Activated gamma-delta T cell treated with Interleukin-2 at 50 U/mL for 16 hours (primary cell): ENCODE data around the gene ACBD5.
A peak's percentile ranks its signal among the peaks of the same experiment; 100 is the strongest.
"Not testable (repeated sequence)": the region's sequence is repeated elsewhere in the genome, so short reads cannot be mapped to it uniquely, and the experiment has no call there.

Experiments used
- DNase-seq: peaks from one replicate; pipeline ENCODE4 v3.0.0-alpha.2; 2020

Gene ACBD5, protein sequence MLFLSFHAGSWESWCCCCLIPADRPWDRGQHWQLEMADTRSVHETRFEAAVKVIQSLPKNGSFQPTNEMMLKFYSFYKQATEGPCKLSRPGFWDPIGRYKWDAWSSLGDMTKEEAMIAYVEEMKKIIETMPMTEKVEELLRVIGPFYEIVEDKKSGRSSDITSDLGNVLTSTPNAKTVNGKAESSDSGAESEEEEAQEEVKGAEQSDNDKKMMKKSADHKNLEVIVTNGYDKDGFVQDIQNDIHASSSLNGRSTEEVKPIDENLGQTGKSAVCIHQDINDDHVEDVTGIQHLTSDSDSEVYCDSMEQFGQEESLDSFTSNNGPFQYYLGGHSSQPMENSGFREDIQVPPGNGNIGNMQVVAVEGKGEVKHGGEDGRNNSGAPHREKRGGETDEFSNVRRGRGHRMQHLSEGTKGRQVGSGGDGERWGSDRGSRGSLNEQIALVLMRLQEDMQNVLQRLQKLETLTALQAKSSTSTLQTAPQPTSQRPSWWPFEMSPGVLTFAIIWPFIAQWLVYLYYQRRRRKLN

DNA sequence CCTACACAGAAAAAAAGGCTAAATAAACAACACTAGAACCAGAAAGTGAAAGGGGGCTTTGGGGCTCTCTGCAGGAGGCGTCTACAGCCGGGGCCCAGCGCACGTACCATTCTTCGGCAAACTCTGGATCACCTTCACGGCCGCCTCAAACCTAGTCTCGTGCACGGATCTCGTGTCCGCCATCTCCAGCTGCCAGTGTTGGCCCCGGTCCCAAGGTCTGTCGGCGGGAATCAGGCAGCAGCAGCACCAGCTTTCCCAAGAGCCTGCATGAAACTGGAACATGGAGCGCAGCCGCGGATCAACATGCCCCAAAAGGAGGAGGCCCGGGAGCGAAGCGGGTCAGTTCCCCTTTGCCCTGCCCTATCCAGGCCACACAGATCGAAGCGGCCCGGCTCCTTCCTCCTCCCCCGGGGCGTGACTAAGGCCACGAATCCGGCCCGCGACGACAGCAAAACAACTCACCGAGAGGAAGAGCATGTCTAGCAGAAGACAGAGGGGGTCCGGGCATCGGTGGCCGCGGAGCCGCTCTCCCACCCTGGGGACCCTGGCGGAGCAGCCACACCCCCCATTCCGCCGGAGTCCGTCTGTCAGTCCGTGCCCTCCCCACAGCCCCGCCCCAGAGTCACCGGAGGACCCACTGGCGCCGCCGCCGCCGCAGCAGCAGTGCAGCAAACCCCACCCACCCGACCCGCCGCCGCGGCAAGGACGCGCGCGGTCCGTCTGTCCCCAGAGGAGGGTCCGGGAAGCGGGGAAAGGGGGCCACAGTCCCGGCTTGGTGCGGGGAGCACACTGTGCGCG lies at the start of gene ACBD5:
Gene ACBD5 (minus strand): TSS at position 586 of the 798 bp plus-strand sequence. CDS start 109 bp downstream, at position 477.
- DNase-seq, result peak; percentile 69

DNA sequence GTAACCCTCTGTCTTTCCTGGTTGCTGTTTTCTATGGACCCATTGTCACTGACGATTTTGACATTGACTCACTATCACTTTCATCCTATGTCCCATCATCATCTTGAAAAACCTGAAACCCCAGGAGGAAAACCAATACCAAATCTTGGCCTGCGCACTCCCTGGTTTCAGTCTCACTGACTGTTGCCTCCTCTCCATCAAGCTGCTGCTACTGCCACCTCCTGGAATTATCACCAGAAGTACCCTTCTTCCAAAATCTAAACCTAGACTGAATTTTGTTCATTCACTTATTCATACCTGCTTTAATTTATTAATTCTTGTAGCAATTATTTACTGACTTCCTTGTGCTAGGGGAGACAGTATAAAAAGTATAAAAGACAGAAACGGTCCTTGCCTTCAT lies 44.5 kb upstream of the ACBD5 start:
- DNase-seq, result peak; percentile 13

DNA sequence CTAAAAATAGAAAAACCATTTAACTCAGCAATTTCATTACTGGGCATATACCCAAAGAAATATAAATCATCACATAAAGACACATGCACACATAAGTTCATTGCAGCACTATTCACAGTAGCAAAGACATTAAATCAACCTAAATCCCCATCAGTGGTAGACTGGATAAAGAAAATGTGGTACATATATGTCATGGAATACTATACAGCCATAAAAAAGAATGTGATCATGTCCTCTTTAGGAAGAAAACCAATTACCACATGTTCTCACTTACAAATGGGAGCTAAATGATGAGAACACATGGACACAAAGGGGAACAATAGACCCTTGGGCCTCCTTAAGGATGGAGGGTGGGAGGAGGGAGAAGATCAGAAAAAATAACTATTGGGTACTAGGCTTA lies 36.0 kb upstream of the ACBD5 start:
- DNase-seq, result no peak

DNA sequence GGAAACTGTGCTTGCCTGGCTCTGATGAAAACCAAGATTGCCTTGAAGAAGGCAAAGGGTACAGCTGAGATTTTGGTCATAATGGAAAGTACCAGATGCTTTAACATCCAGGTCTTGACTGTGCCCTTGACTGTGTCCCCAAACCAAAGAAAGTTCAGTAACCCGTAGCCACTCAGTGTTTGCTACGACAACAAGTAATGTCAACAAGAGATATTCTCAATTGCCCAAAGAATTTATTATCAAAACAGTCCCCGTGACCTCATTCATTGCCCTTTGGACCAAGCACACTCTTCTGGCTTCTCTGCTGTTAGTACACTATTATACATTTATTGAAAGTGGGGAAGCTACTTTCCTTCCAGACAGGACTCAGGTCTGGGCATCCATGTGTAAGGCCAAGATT lies 25.4 kb upstream of the ACBD5 start:
- not testable (repeated sequence) for DNase-seq

DNA sequence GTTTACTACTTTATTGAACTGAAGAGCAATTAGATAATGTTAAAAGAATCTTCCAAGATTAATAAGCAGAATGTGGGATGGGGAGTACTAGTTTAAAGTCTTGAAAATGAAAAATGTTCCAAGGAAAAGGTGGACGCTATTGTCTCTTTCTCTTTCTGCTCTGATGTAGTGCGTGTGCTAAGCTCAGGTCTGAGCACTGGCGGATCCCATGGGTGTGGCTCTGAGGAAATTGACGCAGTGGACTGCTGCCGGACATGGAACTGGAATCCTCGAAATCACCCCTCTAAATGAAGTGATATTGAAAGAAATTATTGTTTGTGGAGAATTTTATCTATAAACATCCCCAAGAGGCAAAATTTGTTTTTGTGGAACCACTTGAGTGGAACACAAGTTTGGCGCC lies 22.2 kb upstream of the ACBD5 start:
- not testable (repeated sequence) for DNase-seq

DNA sequence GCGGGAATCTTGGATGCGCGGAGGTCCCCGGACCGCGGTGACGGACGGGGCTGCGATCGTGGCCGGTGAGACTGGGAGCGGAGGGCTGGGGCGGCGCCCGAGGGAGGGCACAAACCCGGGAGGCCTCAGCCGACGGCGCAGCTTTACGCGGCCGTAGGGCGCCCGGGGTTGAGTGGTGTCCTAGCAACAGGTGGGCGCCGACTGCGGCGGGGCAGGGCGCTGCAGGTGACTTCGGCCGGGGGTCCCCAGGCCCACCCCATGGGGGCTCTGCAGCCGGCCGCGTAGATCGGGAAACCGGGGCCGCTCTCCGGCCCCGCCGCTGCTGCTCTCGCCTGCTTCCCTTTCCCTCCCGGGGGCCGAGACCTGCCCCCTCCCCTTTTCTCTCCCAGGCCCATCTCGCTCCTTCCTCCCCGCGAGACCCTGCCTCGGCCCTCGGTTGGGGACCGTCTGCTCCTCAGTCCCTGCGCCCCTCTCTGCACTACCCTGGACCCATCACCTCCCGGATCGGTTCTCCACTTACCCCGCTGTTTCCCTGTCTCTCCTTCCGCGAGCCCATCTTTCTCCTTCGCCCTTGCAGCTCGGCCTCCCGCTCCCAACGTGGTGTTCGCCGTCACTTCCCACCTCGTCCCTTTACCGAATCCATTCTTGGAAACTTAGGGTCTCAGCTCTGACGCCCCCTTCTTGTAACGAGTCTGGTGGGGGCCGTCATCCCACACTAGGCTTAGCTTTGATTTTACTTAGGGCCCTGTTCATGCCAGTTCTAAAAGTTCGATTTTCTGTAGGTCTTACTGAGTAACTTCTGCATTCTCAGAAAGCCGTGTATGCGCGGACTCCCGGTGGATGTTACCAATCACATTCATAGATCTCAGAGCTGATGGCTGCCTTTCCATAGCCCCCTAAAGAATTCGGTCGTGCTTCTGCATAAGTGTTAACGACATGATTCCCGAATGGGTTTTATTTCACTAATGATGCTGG lies 18.5 kb upstream of the ACBD5 start:
- DNase-seq, result peak; percentile 22

DNA sequence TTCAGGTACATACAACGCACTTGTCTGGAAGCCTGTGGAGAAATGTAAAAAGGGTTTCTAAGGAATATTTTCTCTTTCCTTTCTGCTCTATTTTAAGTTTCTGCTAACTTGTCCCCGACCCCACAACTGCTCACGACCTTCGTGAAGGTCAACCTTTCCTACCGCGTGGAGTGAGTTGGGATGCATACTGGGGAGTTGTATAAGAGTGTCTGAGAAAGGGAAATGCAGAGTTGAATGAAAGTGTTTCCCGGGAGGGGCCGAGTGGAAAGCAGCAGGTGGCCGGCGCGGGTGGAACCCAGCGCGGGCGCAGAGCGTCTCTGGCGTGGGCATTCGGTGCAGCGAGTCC lies 17.9 kb upstream of the ACBD5 start:
- no peak for DNase-seq

DNA sequence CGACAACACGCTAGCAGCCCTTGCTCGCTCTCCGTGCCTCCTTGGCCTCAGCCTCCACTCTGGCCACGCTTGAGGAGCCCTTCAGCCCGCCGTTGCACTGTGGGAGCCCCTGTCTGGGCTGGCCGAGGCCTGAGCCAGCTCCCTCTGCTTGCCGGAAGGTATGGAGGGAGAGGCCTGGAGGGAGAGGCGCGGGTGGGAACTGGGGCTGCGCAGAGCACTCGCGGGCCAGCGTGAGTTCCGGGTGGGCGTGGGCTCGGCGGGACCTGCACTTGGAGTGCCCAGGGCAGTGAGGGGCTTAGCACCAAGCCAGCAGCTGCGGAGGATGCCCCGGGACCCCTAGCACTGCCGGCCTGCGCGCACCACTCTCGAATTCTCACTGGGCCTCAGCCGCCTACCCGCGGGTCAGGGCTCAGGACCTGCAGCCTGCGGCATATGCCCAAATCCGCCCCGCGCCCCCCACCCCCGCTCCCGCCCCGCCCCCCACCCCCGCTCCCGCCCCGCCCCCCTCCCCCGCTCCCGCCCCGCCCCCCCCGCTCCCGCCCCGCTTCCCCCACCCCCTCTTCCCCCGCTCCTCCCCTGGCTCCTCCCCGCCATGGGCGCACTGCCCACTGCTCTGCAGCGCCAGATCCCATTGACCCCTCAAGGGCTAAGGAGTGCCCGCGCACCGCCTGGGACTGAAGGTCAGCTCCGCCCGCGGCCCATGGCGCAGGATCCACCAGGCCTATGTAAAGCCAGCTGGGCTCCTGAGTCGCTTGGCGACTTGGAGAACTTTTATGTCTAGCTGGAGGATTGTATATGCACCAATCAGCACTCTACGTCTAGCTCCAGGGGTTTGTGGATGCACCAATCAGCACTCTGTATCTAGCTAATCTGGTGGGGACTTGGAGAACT lies 15.9 kb upstream of the ACBD5 start:
- DNase-seq, result no peak

DNA sequence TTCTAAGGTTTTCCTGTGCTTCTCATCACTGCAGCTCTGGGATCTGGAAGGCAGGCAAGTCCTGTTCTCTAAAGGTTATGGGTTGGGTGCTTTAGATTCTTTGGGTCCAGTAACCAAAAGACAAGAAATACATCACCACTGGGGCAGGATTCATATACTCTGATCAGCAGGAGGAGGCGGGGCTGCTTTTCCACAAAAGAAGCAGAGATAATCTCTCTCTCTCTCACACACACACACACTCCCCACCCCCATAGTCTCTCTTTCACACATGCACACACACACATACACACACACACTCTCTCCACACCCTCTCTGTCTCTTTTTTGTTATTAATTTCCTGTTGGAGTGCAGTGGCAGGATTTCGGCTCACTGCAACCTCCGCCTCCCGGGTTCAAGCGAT lies 13.0 kb upstream of the ACBD5 start:
- DNase-seq, result no peak

DNA sequence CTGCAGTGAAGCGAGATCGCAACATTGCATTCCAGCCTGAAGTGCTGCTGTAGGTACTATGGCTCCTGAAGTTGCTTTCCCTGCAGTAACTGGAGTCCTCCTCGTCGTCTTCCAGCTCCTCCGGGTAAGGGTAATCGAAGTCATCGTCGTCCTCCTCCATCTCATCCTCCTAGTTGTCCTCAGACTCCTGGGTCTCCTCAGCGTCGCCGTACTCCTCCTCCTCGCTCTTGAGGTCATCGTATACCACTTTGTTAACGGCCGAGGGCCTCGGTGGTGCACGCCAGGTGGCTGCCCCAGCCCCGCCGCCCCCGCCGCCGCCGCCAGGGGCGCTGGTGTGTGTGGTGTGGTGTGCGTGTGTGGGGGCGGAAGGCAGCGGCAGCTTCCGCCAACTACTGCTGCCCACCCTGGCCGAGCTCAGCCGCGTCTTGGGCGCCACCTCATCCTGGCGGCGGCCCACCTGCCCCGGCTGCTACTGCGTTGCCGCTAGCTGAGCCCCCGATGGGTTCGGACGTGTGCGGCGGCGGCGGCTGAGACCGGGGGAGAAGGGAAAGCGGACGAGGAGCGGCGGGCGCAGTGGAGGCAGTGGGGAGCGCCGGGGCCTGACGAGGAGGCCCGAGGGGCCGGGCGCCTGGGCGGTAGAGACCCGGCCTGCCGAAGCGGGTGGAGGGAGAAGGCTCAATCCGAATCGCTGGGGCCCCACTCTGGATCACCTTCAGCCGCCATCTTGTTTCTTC lies 11.8 kb upstream of the ACBD5 start:
- peak; percentile 82 for DNase-seq

DNA sequence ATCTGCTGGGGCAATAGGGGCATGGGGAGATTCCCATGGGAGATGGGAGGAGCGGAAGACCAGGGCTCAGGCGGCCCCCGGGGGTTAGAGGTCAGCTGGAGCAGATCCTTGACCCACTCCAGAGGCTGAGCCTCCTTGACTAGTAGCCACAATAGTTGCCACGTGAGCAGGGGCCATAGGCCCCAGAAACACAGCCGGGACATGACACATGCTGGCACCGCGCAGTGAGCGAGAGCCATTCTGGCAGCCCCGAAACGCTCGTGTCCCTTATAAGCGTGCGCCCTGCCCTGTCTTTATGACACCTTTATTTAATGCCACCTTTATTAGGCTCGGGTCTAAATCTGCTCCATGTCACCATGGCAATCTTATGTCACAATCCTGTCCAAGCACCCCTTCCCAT lies 11.0 kb upstream of the ACBD5 start:
- DNase-seq, result no peak

DNA sequence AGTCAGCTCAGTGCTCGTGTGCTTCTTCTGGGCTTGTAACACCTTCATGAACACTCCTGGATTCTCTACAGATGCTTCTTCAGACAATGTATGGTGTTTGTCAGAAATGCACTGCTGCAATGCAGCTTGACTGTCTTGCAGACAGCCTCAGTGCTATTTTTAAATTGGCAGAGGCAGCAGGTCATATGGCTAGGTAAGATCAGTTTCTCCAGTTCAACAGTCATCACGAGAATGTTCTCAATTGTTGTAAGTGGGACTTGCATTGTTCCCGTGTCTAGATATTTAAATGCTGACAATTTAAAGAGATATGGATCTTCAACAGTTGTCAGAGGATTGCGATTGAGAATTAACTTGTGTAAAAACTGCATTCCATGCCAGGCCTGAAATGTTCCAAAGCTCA lies 7.6 kb upstream of the ACBD5 start:
- no peak for DNase-seq

DNA sequence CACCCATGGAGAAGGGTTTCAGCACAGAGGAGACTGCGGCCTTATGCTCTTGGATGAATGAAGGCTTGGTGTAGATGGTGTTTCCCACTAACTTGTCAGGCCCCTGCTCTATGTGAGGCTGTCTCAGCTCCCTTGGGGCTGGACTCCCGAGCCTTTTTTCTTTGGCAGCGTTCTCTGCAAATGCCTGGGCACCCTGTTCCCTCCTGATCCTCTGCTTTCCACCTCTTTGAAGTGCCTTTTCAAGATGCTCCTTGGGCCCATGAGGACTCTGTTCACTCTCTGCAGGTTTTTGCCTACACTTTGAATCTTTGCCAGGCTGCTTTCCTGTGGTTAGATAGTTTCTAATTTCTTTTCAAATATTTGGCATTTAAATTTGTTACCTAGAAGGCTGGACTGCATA lies 6.8 kb upstream of the ACBD5 start:
- DNase-seq, result no peak

DNA sequence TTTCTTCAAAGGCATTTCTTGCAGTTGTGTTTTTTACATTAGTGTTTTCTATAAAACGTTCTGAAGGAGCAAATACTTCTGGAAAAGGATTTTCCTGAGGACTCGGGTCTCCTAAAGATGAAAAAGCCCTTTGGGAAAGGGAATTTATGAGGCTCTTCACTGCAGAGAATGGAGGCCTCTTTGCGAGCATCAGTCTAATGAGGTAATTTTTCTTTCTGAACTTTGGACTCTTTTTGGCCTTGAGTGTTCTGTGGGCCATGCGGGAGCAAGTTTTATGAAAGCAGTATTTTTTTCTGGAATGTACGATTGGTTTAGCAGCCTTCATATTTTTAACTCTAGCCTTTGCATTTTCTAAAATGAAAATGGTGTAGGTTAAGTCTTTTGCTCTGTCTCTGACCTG lies 6.4 kb upstream of the ACBD5 start:
- DNase-seq, result no peak

DNA sequence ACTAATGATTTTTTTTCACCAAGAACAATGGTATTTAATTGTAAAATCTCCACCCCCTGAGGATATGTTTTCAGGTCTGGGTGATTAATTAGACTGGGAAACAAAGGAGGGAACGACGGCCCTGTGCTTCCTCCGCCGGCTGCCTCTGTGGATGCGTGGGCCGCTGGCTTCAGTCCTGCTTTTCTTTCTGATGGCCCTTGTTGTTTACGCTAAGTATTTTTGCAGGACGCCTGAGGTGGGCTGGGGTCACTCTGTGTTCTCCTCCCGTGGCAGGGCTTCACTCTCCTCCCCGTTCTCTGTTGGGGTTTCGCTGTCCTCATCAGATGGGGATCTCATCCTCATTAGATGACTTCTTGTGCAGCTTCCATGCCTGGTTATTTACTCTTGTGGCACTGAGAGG lies 5.2 kb upstream of the ACBD5 start:
- DNase-seq, result no peak

DNA sequence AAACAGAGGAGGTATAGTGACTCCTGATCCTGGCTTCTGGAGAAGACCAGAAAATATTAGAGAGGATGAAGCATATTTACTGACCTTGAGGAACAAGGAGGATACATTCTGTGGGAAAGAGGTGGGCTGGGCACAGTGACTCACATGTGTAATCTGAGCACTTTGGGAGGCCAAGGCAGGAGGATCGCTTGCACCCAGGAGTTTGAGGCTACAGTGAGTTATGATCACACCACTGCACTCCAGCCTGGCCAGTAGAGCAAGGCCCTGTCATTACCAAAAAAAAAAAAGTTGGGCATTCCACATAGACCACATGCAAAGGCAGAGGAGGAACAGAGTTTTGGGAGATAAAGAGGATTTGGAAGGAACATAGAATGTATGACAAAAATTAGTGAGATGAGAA lies 4.4 kb upstream of the ACBD5 start:
- DNase-seq, result no peak

DNA sequence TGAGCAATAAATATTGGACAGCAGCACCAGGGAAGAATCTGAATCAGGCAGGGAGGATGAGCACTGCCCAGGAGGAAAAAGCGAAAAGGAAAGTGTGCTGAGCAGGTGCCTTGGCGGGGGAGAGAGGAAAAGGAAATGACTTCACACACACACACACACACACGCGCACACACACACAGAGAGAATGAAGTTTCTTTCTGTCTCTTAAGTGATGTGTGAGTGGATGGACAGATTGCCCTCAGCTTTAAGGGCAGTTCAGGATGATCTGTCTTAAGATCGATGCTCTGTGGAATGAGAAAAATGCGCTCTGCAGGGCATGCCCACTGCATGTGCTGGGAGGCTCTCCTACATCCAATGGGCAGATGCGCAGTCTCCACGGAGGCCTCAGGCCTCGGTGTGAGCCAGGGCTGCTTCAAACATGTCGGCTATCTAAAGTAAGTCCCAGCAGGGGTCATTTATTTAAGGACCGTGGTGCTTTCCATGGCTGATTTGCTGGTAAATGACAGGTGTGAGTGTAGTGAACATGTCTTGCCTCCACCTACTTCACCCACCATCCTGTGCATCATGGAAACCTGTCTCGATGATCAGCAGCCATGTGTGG lies 2.5 kb upstream of the ACBD5 start:
- DNase-seq, result peak; percentile 52

DNA sequence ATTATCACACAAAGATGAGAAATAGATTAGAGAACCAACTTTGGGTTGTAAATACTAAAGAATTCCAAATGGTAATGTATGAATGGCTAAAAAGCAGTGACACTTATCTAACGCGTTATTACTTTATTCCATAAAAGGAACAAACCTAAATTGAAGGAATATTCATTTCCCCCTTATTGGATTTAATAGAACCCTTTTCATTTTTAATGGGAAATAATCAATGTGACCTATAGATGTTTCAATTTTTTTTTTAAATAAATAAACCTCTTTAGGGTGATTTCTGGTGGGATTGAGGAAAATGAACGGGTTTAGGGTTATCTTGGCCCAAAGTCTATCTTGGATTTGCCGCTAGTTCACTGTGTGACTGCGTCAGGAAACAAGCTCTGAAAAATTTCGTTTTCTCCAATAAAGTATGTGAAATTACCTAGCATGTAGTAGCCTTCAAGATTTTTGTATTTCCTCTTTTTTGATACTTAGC lies 1.9 kb upstream of the ACBD5 start:
- no peak for DNase-seq

DNA sequence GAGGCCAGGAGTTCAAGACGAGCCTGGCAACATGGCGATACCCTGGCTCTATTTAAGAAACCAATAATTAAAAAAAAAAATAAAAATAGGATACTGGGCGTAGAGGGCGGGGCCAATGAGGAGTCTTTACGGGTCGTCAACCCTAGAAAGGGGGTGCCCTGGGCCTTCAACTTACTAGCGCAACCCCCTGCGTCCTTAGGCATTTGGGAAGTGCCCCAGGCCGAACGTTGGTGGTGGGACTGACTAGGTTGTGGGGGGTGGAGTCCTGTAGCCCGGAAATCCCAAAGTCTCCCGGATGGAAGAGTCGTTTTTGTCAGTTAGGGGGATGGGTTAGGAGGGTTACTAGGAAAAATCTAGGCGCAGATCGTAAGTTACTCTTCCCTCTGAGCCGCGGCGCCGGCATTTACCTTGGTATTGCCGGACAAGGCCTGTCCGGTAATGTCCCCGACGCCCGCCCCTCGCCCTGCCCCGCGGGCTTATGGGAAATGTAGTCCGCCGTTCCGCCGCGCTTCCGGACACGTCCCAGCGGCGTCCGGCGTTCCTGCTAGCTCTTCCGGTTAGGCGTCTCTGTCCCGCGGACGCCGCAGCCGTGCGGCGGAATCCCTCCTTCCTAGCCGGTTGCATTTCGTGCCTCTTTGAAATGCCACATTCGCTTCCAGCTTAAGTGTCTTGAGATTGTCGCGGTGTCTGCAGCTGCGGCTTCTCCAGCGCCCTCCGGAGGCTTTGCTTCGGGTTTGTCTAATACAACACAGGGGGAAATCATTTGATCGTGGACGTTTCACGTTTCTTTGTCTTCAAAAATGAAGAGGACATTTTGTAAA lies 1.3 kb upstream of the ACBD5 start:
- peak; percentile 81 for DNase-seq
